SK-N-MC (cell line): ENCODE results near the gene AFF3.
"Not testable (repeated sequence)": the region's sequence is repeated elsewhere in the genome, so short reads cannot be mapped to it uniquely, and the experiment has no call there.

Source experiments
- DNase-seq: peaks from one replicate; pipeline ENCODE4 v3.0.0-alpha.2; 2011; ENCODE audit warnings: low read depth, low spot score
- H3K27ac ChIP-seq: fragments of 200-600 bp; sonication (generic); 2 replicates; pipeline ENCODE4 v1.5.1; 2016; ENCODE audit warnings: mixed run types
- H3K36me3 ChIP-seq: fragments of 200-600 bp; sonication (generic); 2 replicates; pipeline ENCODE4 v1.6.1; 2017; ENCODE audit warnings: antibody characterized with exemption, low read length, mixed read lengths; ENCODE audit not compliant: insufficient read depth
- H3K4me3 ChIP-seq: fragments of 200-600 bp; sonication (generic); 2 replicates; pipeline ENCODE4 v1.5.1; 2016
- H3K9ac ChIP-seq: fragments of 200-600 bp; sonication (generic); 2 replicates; pipeline ENCODE4 v1.8.0; 2017; ENCODE audit warnings: mixed run types, mixed read lengths; ENCODE audit not compliant: insufficient read length
- H3K9me3 ChIP-seq: fragments of 200-600 bp; sonication (generic); 2 replicates; pipeline ENCODE4 v1.6.1; 2017; ENCODE audit warnings: low read depth, mild to moderate bottlenecking, antibody characterized with exemption, low read length, moderate library complexity, mixed read lengths
- EZH2 ChIP-seq: fragments of 200-600 bp; sonication (generic); IDR thresholded peaks from one replicate; pipeline ENCODE4 v1.6.1; 2017; ENCODE audit warnings: antibody characterized with exemption
- FOXP2 ChIP-seq: optimal IDR thresholded peaks from 2 replicates; pipeline ENCODE3; 2011; ENCODE audit warnings: mild to moderate bottlenecking, moderate library complexity; ENCODE audit not compliant: insufficient read depth; ENCODE audit errors: extremely low read length, control extremely low read depth
- POLR2AphosphoS5 ChIP-seq: IDR thresholded peaks from 2 replicates; pipeline ENCODE4 v1.6.1; 2012; ENCODE audit warnings: mild to moderate bottlenecking, low read depth, low read length, borderline replicate concordance

AFF3 gene

DNA sequence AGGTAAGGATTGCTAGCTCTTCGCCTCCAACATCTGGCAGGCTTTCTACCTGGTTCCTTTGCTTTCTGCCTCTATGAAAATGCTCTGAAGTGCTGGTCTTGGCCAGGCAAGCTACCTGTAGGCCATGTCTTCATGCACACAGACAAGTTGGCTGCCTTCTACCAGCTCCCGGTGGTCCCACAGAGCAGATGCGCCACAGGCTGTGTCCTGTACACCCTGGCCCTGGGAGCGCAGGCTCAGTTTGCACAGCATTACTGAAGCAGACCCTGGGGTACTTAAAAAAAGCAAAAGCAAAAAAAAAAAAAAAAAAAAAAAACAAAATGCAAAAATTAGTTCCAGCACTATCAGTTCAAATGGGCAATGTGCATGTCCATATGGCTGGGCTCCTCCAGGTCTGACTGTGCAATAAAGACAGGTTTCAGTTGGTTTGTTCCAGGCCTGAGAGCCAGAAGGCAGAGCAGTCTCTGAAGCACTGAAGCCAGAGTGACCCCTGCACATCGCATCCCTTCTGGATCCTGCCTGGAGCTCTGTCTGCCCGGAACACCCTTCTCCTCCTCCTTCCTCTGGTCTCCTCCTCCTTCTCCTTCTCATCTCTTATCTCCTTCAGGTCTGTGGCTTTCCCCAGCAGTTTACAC lies 364.6 kb downstream of the AFF3 start:
- no peak for DNase-seq
- H3K36me3 ChIP-seq = no peaks in the 10 kb centered on the region
- TF ChIP-seq POLR2AphosphoS5 = no peak
- TF ChIP-seq FOXP2 = no peak
- TF ChIP-seq EZH2 = no peak

DNA sequence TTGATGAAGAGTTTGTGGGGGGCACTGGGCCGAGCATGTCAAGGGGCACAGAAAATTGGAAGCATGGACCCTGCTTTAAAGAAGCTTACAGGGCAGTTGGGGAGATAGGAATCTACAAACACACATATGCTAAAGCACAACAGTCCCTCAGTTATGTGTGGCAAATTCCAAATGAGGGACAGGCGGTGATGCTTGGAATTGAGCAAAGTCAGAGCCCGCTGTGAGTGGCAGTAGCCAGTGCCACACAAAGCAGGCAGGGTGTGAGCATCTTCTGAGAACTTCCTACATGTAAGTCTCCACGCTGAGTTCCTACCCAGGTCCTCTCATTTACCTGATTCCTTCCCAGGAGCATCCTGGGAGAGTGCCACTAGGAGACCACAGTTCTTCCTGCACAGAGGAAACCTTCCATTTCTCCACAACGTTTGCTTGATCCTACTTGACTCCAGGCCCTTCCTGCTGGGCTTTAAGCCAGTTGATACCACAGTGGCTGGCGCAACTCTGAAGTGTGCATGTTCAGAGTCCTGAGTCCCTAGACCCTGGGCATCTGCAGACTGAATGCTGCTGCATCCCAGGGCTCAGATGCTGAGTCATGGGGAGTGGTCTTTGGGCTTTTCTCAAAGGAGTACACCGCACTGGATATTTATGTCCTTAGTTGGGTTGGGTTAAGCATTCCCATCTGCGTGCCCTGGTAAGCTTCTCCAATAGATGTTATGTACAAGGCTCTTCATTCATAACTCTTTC lies 365.3 kb downstream of the AFF3 start:
- H3K36me3 ChIP-seq = no peaks in the 10 kb centered on the region
- H3K9ac ChIP-seq = no peak overlapping the region
- DNase-seq = no peak
- H3K9me3 ChIP-seq = no peaks in the 10 kb centered on the region
- H3K4me3 ChIP-seq = no peak overlapping the region
- H3K27ac ChIP-seq = no peak overlapping the region
- TF ChIP-seq POLR2AphosphoS5 = no peak
- no peak for TF ChIP-seq FOXP2
- no peak for TF ChIP-seq EZH2

More for the DNA sequence above, 364.6 kb downstream of the AFF3 start:
- Histone ChIP-seq H3K4me3 (no peak overlapping the region), H3K27ac (no peak overlapping the region), H3K9ac (no peak overlapping the region), H3K9me3 (no peaks in the 10 kb centered on the region)

DNA sequence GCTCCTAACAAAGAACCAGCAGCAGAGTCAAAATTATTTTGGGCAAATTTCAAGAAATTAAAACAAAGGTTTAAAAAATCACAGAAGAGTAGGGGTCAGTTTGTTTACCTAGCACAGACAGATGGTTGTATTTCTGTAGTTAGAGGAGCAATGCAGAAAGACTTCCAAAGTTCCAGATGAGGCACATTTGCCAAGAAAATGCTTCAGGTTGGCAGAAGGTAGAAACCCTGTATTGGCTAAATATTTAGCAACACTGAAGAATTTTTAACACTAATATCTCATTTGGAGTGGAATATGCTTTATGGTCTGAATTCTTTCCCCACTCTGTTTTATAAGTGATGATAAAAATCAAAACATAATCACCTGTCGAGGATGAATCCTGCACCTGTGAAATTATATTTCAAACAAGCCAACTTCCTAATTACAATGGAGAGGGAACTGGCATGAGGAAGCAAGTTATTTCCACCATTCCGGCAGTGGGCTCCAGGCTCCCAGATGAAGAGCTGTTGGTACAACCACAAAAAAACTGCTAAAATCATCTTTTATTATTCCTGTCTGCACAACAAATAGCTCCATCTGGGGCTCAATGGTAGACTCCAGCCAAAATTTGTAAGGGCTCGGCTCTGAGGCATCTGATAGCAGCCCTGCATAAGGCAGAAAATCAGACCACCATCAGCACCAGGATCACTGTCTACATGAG lies 366.0 kb downstream of the AFF3 start:
- H3K9ac ChIP-seq = no peak overlapping the region
- no peaks in the 10 kb centered on the region for H3K36me3 ChIP-seq
- no peaks in the 10 kb centered on the region for H3K9me3 ChIP-seq
- no peak overlapping the region for H3K4me3 ChIP-seq
- no peak for TF ChIP-seq FOXP2
- TF ChIP-seq POLR2AphosphoS5 = no peak
- no peak for TF ChIP-seq EZH2
- DNase-seq = no peak
- no peak overlapping the region for H3K27ac ChIP-seq

DNA sequence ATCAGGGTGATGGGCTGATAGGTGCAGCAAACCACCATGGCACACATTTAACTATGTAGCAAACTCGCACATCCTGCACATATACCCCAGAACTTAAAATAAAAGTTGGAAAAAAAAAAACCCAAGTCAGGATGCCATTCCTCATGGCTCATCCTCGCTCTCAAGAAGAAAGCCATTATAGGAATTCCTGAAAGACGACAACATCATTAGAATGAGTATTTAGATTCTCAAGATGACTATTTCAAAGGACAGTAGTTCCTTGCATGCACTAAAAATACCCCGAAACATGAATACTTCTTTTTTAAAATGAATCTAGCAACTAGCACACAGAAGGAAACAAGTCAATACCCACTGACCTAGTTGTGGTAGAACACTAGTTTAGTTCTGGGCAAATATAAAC lies 366.8 kb downstream of the AFF3 start:
- Histone ChIP-seq H3K36me3 (no peaks in the 10 kb centered on the region), H3K9me3 (no peaks in the 10 kb centered on the region), H3K9ac (no peak overlapping the region), H3K27ac (no peak overlapping the region), H3K4me3 (no peak overlapping the region)
- no peak for DNase-seq
- TF ChIP-seq EZH2 (no peak), FOXP2 (no peak), POLR2AphosphoS5 (no peak)

DNA sequence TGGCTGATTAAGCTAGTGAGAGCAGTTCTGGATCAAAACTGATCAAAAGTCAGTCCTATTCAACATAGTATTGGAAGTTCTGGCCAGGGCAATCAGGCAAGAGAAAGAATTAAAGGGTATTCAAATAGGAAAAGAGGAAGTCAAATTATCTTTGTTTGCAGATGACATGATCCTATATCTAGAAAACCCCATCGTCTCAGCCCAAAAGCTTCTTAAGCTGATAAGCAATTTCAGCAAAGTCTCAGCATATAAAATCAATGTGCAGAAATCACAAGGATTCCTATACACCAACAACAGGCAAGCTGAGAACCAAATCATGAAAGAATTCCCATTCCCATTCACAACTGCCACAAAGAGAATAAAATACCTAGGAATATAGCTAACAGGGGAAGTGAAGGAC lies 368.7 kb downstream of the AFF3 start:
- H3K4me3 ChIP-seq, H3K9ac ChIP-seq, H3K9me3 ChIP-seq, H3K27ac ChIP-seq, DNase-seq, H3K36me3 ChIP-seq: not testable (repeated sequence)

DNA sequence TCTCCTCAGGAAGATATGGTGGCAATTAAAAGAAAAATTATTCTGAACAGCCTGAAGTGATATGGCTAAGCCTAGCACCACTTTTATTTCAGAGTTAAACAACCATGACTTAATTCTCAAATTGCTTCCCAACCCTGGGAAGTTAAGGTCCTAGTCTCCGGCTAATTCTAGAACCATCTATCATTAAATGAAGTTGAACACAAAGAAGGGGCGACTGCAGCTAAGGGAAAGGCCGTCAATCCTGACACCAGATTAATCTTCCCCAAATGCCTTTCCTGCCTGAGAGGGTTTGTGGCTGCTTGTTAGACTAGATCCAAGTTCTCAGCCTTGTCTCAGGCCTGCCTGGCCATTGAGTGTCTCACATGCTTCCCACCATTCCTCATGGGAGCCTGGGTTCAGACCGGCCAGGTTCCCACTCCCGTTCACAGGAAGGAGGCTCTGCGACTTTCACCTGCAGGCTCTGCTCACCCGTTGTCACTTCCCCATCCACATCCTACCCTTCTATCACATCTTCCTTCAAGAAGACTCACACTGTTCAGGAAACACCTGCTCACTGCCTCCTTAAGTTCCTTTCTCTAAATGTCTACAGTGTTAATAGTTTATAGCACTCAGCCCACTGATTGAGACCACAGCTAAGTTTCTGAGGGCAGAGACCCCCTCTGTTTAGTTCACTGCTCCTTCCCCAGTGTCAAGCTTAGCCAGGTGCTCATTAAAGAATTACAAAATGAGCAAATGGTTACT lies 369.6 kb downstream of the AFF3 start:
- H3K9ac ChIP-seq = no peak overlapping the region
- H3K27ac ChIP-seq = no peak overlapping the region
- TF ChIP-seq EZH2 = no peak
- TF ChIP-seq FOXP2 = no peak
- TF ChIP-seq POLR2AphosphoS5 = no peak

DNA sequence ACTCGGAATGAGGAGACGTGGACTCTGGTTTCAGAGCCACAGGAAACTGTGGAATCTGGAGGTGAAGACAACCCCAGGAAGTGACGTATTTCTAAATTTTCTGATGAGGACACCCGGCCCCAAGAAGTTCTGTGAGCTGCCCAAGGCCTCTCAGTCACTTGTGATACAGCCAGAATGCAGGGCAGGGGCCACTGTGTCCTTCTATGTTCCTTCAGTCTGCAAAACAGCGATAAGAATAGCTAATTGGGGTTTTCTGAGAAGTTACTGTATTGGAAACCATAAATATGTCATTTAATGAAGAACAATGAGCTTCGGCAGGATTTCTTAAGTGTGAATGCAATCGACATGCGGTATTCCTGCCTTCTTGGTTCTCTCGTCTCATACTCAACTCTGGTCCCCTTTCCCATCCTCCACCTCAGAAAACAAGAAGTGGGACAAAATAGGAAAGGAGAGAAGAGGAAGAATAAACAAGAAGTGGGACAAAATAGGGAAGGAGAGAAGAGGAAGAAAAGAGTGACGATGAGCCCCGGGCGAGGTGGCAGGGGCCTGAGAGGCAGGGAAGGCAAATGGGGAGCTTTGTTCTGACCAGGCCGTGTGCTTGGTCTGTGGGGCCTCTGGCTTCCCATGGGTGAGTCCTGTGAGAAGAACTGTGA lies 370.6 kb downstream of the AFF3 start:
- Histone ChIP-seq H3K36me3 (no peaks in the 10 kb centered on the region), H3K27ac (no peak overlapping the region), H3K9me3 (no peaks in the 10 kb centered on the region), H3K4me3 (no peak overlapping the region), H3K9ac (no peak overlapping the region)
- no peak for DNase-seq
- TF ChIP-seq EZH2 = no peak
- no peak for TF ChIP-seq POLR2AphosphoS5
- no peak for TF ChIP-seq FOXP2

More for the DNA sequence above, 369.6 kb downstream of the AFF3 start:
- H3K4me3 ChIP-seq = no peak overlapping the region
- no peaks in the 10 kb centered on the region for H3K36me3 ChIP-seq
- H3K9me3 ChIP-seq = no peaks in the 10 kb centered on the region
- no peak for DNase-seq

DNA sequence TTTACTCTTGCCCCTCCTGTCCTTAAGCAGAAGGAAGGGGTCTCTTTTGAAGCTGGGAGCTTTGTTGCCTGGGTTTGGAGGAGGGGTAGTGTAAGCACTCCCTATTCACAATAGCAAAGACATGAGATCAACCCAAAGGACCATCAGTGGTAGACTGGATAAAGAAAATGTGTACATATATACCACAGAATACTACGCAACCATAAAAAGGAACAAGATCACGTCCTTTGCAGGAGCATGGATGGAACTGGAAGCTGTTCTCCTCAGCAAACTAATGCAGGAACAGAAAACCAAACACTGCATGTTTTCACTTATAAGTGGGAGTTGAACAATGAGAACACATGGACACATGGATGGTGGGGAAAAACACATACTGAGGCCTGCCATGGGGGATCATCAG lies 371.5 kb downstream of the AFF3 start:
- Histone ChIP-seq H3K9me3 (no peaks in the 10 kb centered on the region), H3K36me3 (no peaks in the 10 kb centered on the region), H3K4me3 (no peak overlapping the region), H3K9ac (no peak overlapping the region), H3K27ac (no peak overlapping the region)
- DNase-seq = no peak
- TF ChIP-seq FOXP2 (no peak), EZH2 (no peak), POLR2AphosphoS5 (no peak)
